ENCODE data around the gene NKD2.

The NKD2 gene

DNA sequence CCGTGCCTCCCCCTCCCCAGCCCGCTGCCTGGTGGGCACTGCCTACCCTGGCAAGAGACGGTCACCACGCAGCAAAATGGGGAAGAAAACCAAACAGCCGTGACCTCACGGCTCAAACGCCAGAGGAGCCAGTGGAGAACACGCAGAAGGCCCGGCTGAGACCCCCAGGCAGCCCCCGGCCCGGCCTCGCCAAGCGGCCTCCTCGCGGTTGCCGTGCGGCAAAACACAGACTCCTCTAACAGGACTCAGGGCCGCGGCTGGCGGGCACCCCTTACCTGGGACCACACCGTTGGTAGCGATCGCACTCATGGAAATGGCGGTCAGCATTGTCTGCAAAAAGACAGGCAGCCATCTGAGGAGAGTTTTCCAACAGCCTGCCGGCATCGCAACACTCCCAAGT is 79.4 kb downstream of the NKD2 start:
- DNase-seq (ENCODE audit: low read depth): no peak
- no peak overlapping the region for H3K4me3 ChIP-seq (ENCODE audit: low read depth, low read length)
- TF ChIP-seq, protein P1, sequence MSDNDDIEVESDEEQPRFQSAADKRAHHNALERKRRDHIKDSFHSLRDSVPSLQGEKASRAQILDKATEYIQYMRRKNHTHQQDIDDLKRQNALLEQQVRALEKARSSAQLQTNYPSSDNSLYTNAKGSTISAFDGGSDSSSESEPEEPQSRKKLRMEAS (IDR thresholded peaks at IDR 0.05; ENCODE audit: low read depth, low read length): no peak
- TF ChIP-seq, protein P2, sequence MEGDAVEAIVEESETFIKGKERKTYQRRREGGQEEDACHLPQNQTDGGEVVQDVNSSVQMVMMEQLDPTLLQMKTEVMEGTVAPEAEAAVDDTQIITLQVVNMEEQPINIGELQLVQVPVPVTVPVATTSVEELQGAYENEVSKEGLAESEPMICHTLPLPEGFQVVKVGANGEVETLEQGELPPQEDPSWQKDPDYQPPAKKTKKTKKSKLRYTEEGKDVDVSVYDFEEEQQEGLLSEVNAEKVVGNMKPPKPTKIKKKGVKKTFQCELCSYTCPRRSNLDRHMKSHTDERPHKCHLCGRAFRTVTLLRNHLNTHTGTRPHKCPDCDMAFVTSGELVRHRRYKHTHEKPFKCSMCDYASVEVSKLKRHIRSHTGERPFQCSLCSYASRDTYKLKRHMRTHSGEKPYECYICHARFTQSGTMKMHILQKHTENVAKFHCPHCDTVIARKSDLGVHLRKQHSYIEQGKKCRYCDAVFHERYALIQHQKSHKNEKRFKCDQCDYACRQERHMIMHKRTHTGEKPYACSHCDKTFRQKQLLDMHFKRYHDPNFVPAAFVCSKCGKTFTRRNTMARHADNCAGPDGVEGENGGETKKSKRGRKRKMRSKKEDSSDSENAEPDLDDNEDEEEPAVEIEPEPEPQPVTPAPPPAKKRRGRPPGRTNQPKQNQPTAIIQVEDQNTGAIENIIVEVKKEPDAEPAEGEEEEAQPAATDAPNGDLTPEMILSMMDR (IDR thresholded peaks at IDR 0.05; ENCODE audit: low read depth, low read length): no peak
- no peak for TF ChIP-seq POLR2A (IDR thresholded peaks at IDR 0.05; ENCODE audit: extremely low read depth, insufficient read length)
- no peak for TF ChIP-seq MYC (IDR thresholded peaks at IDR 0.05; ENCODE audit: low read depth, low read length)

Data from NB4 (cell line).